Gastrocnemius medialis (tissue), 4 donors: Measurements from ENCODE around the gene SAMD3.

ENCODE experiments used
- POLR2A ChIP-seq, 2 donors: fragments of 450-650 bp; IDR thresholded peaks; one replicate each; pipeline ENCODE4 v1.6.1; 2017; ENCODE audit warnings: antibody characterized with exemption in 2 of 2, mild to moderate bottlenecking in 2 of 2, moderate library complexity in 2 of 2
- TF ChIP-seq, protein P1 (sequence below), 5 experiments: fragments of 450-650 bp in 3 of 5; fragments of 200-600 bp in 2 of 5; sonication (generic) in 2 of 5; IDR thresholded peaks in 4 of 5; conservative IDR thresholded peaks in 1 of 5; 1 replicate in 4 of 5; 2 replicates in 1 of 5; pipeline ENCODE4 v1.5.1; 2016 to 2019; ENCODE audit warnings: antibody characterized with exemption in 5 of 5, mild to moderate bottlenecking in 3 of 5, moderate library complexity in 3 of 5

DNA sequence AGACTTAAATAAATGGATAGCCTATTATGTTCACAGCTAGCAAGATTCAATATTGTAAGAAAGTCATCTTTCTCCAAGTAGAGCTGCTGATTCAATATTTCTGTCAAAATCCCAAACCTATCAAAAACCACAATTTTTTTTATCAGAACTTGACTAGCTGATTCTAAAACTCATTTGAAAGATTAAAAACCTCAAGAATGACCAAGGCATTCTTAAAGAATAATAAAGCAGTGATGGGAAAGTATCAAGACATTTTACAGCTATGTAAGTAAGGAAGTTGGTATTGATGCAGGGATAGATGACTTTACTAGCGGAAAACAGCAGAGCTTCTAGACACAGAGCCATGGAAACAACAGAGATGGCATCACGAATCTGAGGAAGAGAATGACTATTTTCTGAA is 64.7 kb downstream of the SAMD3 start:
- TF ChIP-seq, protein P1, sequence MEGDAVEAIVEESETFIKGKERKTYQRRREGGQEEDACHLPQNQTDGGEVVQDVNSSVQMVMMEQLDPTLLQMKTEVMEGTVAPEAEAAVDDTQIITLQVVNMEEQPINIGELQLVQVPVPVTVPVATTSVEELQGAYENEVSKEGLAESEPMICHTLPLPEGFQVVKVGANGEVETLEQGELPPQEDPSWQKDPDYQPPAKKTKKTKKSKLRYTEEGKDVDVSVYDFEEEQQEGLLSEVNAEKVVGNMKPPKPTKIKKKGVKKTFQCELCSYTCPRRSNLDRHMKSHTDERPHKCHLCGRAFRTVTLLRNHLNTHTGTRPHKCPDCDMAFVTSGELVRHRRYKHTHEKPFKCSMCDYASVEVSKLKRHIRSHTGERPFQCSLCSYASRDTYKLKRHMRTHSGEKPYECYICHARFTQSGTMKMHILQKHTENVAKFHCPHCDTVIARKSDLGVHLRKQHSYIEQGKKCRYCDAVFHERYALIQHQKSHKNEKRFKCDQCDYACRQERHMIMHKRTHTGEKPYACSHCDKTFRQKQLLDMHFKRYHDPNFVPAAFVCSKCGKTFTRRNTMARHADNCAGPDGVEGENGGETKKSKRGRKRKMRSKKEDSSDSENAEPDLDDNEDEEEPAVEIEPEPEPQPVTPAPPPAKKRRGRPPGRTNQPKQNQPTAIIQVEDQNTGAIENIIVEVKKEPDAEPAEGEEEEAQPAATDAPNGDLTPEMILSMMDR (IDR thresholded peaks at IDR 0.05 in 4 of 5, conservative IDR thresholded peaks at IDR 0.05 in 1 of 5) = no peak
- TF ChIP-seq POLR2A (IDR thresholded peaks at IDR 0.05) = no peak
